GM18520 (cell line): Measurements from ENCODE around the gene TST.

Experiments used
- ATAC-seq: cut with Tn5 transposase; IDR thresholded peaks from one replicate; pipeline ENCODE4 v1.9.1; 2021; ENCODE audit not compliant: unreplicated experiment

Gene TST

GRCh38 chr22:37054056-37054395 is 34.8 kb upstream of the TST start:
- no peak for ATAC-seq

GRCh38 chr22:37053310-37054055 is 34.2 kb upstream of the TST start:
- no peak for ATAC-seq

- no peak for ATAC-seq
These were observed 33.4 kb upstream of the TST start for GRCh38 chr22:37052386-37053309.

- no peak for ATAC-seq
These were observed 32.4 kb upstream of the TST start, which contains the start of gene KCTD17 for GRCh38 chr22:37051391-37052385. TSS of gene KCTD17 (plus strand) at chr22:37051742. CDS start at chr22:37051761, 19 bp downstream.

GRCh38 chr22:37050913-37051312 is 31.7 kb upstream of the TST start:
- no peak for ATAC-seq

- no peak for ATAC-seq
These were observed 30.0 kb upstream of the TST start for GRCh38 chr22:37049224-37049623.

GRCh38 chr22:37048133-37048532 is 28.9 kb upstream of the TST start:
- ATAC-seq: no peak

GRCh38 chr22:37047006-37047405 is 27.8 kb upstream of the TST start:
- ATAC-seq: no peak

GRCh38 chr22:37046589-37046988 is 27.3 kb upstream of the TST start:
- ATAC-seq: no peak

GRCh38 chr22:37045958-37046357 is 26.7 kb upstream of the TST start:
- no peak for ATAC-seq

GRCh38 chr22:37044634-37045625 is 25.7 kb upstream of the TST start:
- no peak for ATAC-seq

GRCh38 chr22:37043828-37044538 is 24.7 kb upstream of the TST start:
- no peak for ATAC-seq

GRCh38 chr22:37043209-37043827 is 24.1 kb upstream of the TST start:
- ATAC-seq: no peak

GRCh38 chr22:37039466-37039865 is 20.2 kb upstream of the TST start:
- no peak for ATAC-seq

GRCh38 chr22:37037669-37038068 is 18.4 kb upstream of the TST start:
- ATAC-seq: no peak

- no peak for ATAC-seq
These were observed 17.6 kb upstream of the TST start for GRCh38 chr22:37036655-37037377.

- no peak for ATAC-seq
These were observed 14.6 kb upstream of the TST start for GRCh38 chr22:37033605-37034430.
